Psoas muscle (tissue), 8 donors: ENCODE measurements around the gene IFFO2. TPM values are rescaled to one million over a fixed set of nuclear protein-coding genes. Genes with fewer than 3 reads are reported as not detected.
"Not testable (repeated sequence)": the region's sequence is repeated elsewhere in the genome, so short reads cannot be mapped to it uniquely, and the experiment has no call there.

Experiments used
- ATAC-seq, 4 donors: fragments of 200-7000 bp; cut with Tn5 transposase; one replicate each; pipeline ENCODE4 v1.9.1; 2020; ENCODE audit warnings: moderate library complexity in 3 of 4, mild to moderate bottlenecking in 2 of 4
- DNase-seq, 2 donors: peaks; one replicate each; pipeline ENCODE4 v3.0.0-alpha.2; 2020
- H3K27ac ChIP-seq: fragments of 200-600 bp; one replicate; pipeline ENCODE4 v1.8.0; 2022
- H3K27me3 ChIP-seq, 3 donors: fragments of 200-600 bp in 1 of 3; one replicate each; pipeline versions ENCODE4 v1.6.1 to v1.8.0; 2013 to 2022; ENCODE audit warnings: low read length in 2 of 3, mild to moderate bottlenecking in 2 of 3, moderate library complexity in 1 of 3; ENCODE audit not compliant: insufficient read depth in 3 of 3
- H3K36me3 ChIP-seq, 2 donors: fragments of 200-600 bp in 1 of 2; one replicate each; pipeline versions ENCODE4 v1.6.1 to v1.8.0; 2013 to 2022; ENCODE audit warnings: low read depth in 1 of 2, mild to moderate bottlenecking in 1 of 2, moderate library complexity in 1 of 2; ENCODE audit not compliant: insufficient read depth in 1 of 2
- H3K4me1 ChIP-seq: fragments of 200-600 bp; one replicate; pipeline ENCODE4 v1.8.0; 2022
- H3K4me3 ChIP-seq: fragments of 200-600 bp; one replicate; pipeline ENCODE4 v1.8.0; 2022; ENCODE audit warnings: mild to moderate bottlenecking
- H3K9me3 ChIP-seq: fragments of 200-600 bp; one replicate; pipeline ENCODE4 v1.8.0; 2022
- CTCF ChIP-seq: fragments of 200-600 bp; IDR thresholded peaks from one replicate; pipeline ENCODE4 v1.8.0; 2022; ENCODE audit warnings: antibody characterized with exemption
- WGBS, 3 donors: extraction: QIAGEN DNeasy Blood & Tissue Kit; methylation state at CpG; one replicate each; pipeline versions ENCODE4 v1.1.6 to v1.1.7; 2013; 5-methylcytosine and 5-hydroxymethylcytosine counted together
- intact Hi-C, 2 donors: fragments of 100-400 bp; cut with DNase I; formaldehyde crosslinking; loops; one replicate each; pipeline versions ENCODE4 v1.11.0 to v1.14.2; 2022
- polyA plus RNA-seq, 3 donors: library from polyadenylated mRNA; stranded (reverse); fragments of 200-250 nt; gene quantifications; one replicate each; pipeline ENCODE4 v1.2.3, GENCODE V29; 2013
- total RNA-seq, 4 donors: library from RNA; stranded (reverse); fragmentation: NEBNext Ultra II Directional in 2 of 4; extraction: Animal tissue kit (Norgen Biotek cat#: 25700) in 2 of 4; gene quantifications; one replicate each; pipeline versions ENCODE4 v1.2.1 to v1.2.4, GENCODE V29; 2021 to 2023
- donor health status: healthy with polysubstance abuse.
- donor health status: DM: no; HTN: no; CAD: no; lungs with moderate emphysema.
- donor health status: Bipolar disorder and iron deficiency.
- donor health status: healthy.
- donor health status: DM: yes; HTN: yes; CAD: no.
- donor health status: DM: no; HTN: no; CAD: no.
- donor health status: DM: no; HTN: no; CAD: no.
- donor health status: DM: yes; HTN: yes; CAD: no.

IFFO2 gene
- total and polyA plus RNA-seq, 7 donors = 0.94 to 14.0 (median 3.7) TPM

- WGBS, 3 donors = 78 to 87% (median 84%) methylated on average over 6 of the region's 6 CpGs
These were observed 61.2 kb downstream of the IFFO2 start for GRCh38 chr1:18895317-18895716.

GRCh38 chr1:18893120-18893519, 63.4 kb downstream of the IFFO2 start:
- no peak for TF ChIP-seq CTCF
- ATAC-seq = no peak
- no peaks in the 10 kb centered on the region for H3K9me3 ChIP-seq

More at GRCh38 chr1:18895317-18895716, 61.2 kb downstream of the IFFO2 start:
- ATAC-seq (no peak), DNase-seq (no peak)
- Histone ChIP-seq H3K36me3 (peaks cover 0 to 11% of the 10 kb centered on the region in 2 donors), H3K4me1 (peaks cover 17% of the 10 kb centered on the region), H3K4me3 (no peak overlapping the region), H3K27me3 (no peaks in the 10 kb centered on the region), H3K9me3 (no peaks in the 10 kb centered on the region), H3K27ac (no peak overlapping the region)
- no peak for TF ChIP-seq CTCF
- intact Hi-C loops = no loop called here

GRCh38 chr1:18891858-18892257, 64.6 kb downstream of the IFFO2 start:
- peaks cover 0 to 26% of the 10 kb centered on the region in 2 donors for H3K36me3 ChIP-seq
- DNase-seq, H3K9me3 ChIP-seq, H3K4me3 ChIP-seq, H3K27ac ChIP-seq, ATAC-seq, intact Hi-C loops, H3K27me3 ChIP-seq: not testable (repeated sequence)
- peaks cover 17% of the 10 kb centered on the region for H3K4me1 ChIP-seq
- WGBS, 3 donors = 78 to 85% (median 79%) methylated on average over 7 of the region's 7 CpGs

More at GRCh38 chr1:18893120-18893519, 63.4 kb downstream of the IFFO2 start:
- Histone ChIP-seq H3K27ac (no peak overlapping the region), H3K27me3 (no peaks in the 10 kb centered on the region), H3K4me3 (no peak overlapping the region), H3K4me1 (peaks cover 16% of the 10 kb centered on the region), H3K36me3 (peaks cover 0 to 26% of the 10 kb centered on the region in 2 donors)
- intact Hi-C loops = no loop called here
- DNase-seq = no peak
- WGBS, 3 donors = 73 to 91% (median 83%) methylated on average over 7 of the region's 7 CpGs

- Histone ChIP-seq H3K4me3 (no peak overlapping the region), H3K36me3 (peaks cover 0 to 25% of the 10 kb centered on the region in 2 donors), H3K9me3 (no peaks in the 10 kb centered on the region), H3K4me1 (peaks cover 21% of the 10 kb centered on the region), H3K27ac (no peak overlapping the region), H3K27me3 (no peaks in the 10 kb centered on the region)
- no peak for DNase-seq
- 85 to 89% (median 88%) methylated on average over 7 of the region's 7 CpGs for WGBS, 3 donors
- intact Hi-C loops = no loop called here
- no peak for ATAC-seq
- TF ChIP-seq CTCF = no peak
These were observed 65.1 kb downstream of the IFFO2 start for GRCh38 chr1:18891426-18891780.

- H3K4me3 ChIP-seq = no peak overlapping the region
- H3K4me1 ChIP-seq = peaks cover 26% of the 10 kb centered on the region
- H3K9me3 ChIP-seq = no peaks in the 10 kb centered on the region
- ATAC-seq (no peak), DNase-seq (no peak)
- TF ChIP-seq CTCF = no peak
- no peak overlapping the region for H3K27ac ChIP-seq
- H3K36me3 ChIP-seq = peaks cover 0 to 25% of the 10 kb centered on the region in 2 donors
- intact Hi-C loops = no loop called here
- H3K27me3 ChIP-seq = no peaks in the 10 kb centered on the region
- 46 to 66% (median 50%) methylated on average over 6 of the region's 6 CpGs for WGBS, 3 donors
These were observed 65.6 kb downstream of the IFFO2 start for GRCh38 chr1:18890706-18891425.
